B cell (primary cell): ENCODE results near the gene RGR. TPM values are rescaled to one million over a fixed set of nuclear protein-coding genes. Genes with fewer than 3 reads are reported as not detected.

Experiments
- ATAC-seq: fragments of 200-7000 bp; cut with Tn5 transposase; one replicate; pipeline ENCODE4 v1.10.0; 2021; ENCODE audit warnings: low read depth, mild to moderate bottlenecking, moderate number of reproducible peaks, moderate library complexity
- CTCF ChIA-PET: fragments of 350-600 bp; sonication (Branson Sonifier 250); formaldehyde crosslinking; loops from one replicate; lab custom pipeline; 2021; ENCODE audit warnings: antibody characterized with exemption, inconsistent platforms; lab: Charles Lee
- POLR2A ChIA-PET: fragments of 350-600 bp; sonication (Branson Sonifier 250); formaldehyde crosslinking; loops from one replicate; lab custom pipeline; 2021; ENCODE audit warnings: antibody characterized with exemption; lab: Charles Lee
- DNase-seq: peaks from one replicate; pipeline ENCODE4 v3.0.0; 2013
- H2AFZ ChIP-seq: 2 replicates; pipeline ENCODE4 v1.6.1; 2012; ENCODE audit warnings: mild to moderate bottlenecking, low read depth, low read length; ENCODE audit not compliant: insufficient read depth, poor library complexity, severe bottlenecking
- H3K27ac ChIP-seq, 2 donors: 1 replicate in 1 of 2; 2 replicates in 1 of 2; pipeline ENCODE4 v1.5.1; 2012 to 2013; ENCODE audit warnings: low read length in 2 of 2, mild to moderate bottlenecking in 2 of 2, moderate library complexity in 1 of 2
- H3K27me3 ChIP-seq, 4 experiments: fragments of 200-600 bp in 1 of 4; sonication (generic) in 1 of 4; replicated peaks in 1 of 4; 1 replicate in 2 of 4; 2 replicates in 2 of 4; pipeline versions ENCODE4 v1.6.1 to v1.7.0; 2013 to 2016; ENCODE audit warnings: low read length in 3 of 4, mild to moderate bottlenecking in 2 of 4, mixed read lengths in 1 of 4, moderate library complexity in 1 of 4; ENCODE audit not compliant: insufficient read depth in 4 of 4, control insufficient read depth in 3 of 4; ENCODE audit errors: control extremely low read depth in 1 of 4
- H3K36me3 ChIP-seq, 2 experiments: replicated peaks in 1 of 2; 1 replicate in 1 of 2; 2 replicates in 1 of 2; pipeline versions ENCODE4 v1.6.1 to v1.7.1; 2013; ENCODE audit warnings: low read length in 1 of 2; ENCODE audit not compliant: insufficient read depth in 2 of 2, control insufficient read depth in 1 of 2; ENCODE audit errors: control extremely low read depth in 1 of 2, extremely low read depth in 1 of 2
- H3K4me1 ChIP-seq, 2 donors: fragments of 200-600 bp in 1 of 2; sonication (generic) in 1 of 2; 1 replicate in 1 of 2; 2 replicates in 1 of 2; pipeline versions ENCODE4 v1.5.1 to v1.6.1; 2013 to 2017; ENCODE audit warnings: low read length in 2 of 2; ENCODE audit not compliant: control insufficient read depth in 2 of 2, insufficient read depth in 2 of 2
- H3K4me2 ChIP-seq: replicated peaks from 2 replicates; pipeline ENCODE3; 2012; ENCODE audit warnings: mild to moderate bottlenecking, low read depth, low read length; ENCODE audit not compliant: poor library complexity, severe bottlenecking
- H3K4me3 ChIP-seq, 5 experiments: fragments of 200-600 bp in 1 of 5; sonication (generic) in 1 of 5; 1 replicate in 3 of 5; 2 replicates in 2 of 5; pipeline versions ENCODE4 v1.5.1 to v1.7.0; 2011 to 2016; ENCODE audit warnings: low read length in 4 of 5, mild to moderate bottlenecking in 4 of 5, low read depth in 2 of 5, control low read depth in 1 of 5, moderate library complexity in 1 of 5; ENCODE audit not compliant: insufficient read depth in 1 of 5; ENCODE audit errors: control extremely low read depth in 1 of 5, extremely low read depth in 1 of 5
- H3K79me2 ChIP-seq: fragments of 200-600 bp; sonication (generic); one replicate; pipeline ENCODE4 v1.6.0; 2016; ENCODE audit warnings: low read length; ENCODE audit not compliant: control insufficient read depth, insufficient read depth
- H3K9ac ChIP-seq: fragments of 200-600 bp; sonication (generic); 2 replicates; pipeline ENCODE4 v1.6.1; 2017; ENCODE audit warnings: mild to moderate bottlenecking, low read length, moderate library complexity
- H3K9me3 ChIP-seq, 3 donors: one replicate each; pipeline versions ENCODE4 v1.6.1 to v1.7.1; 2013; ENCODE audit warnings: low read length in 2 of 3; ENCODE audit not compliant: control insufficient read depth in 2 of 3, insufficient read depth in 1 of 3; ENCODE audit errors: control extremely low read depth in 1 of 3
- H4K20me1 ChIP-seq: 2 replicates; pipeline ENCODE4 v1.6.0; 2012; ENCODE audit warnings: mild to moderate bottlenecking, low read length; ENCODE audit not compliant: insufficient read depth, control insufficient read depth, poor library complexity, severe bottlenecking
- H3K27ac Mint-ChIP-seq: one replicate; pipeline ENCODE4 v1.8.0; 2021; ENCODE audit warnings: mixed read lengths
- H3K27me3 Mint-ChIP-seq: one replicate; pipeline ENCODE4 v1.8.0; 2021; ENCODE audit warnings: mixed read lengths
- H3K4me1 Mint-ChIP-seq: one replicate; pipeline ENCODE4 v1.8.0; 2021; ENCODE audit warnings: mixed read lengths
- H3K4me3 Mint-ChIP-seq: one replicate; pipeline ENCODE4 v1.8.0; 2021; ENCODE audit warnings: mixed read lengths
- H3K9me3 Mint-ChIP-seq: one replicate; pipeline ENCODE4 v1.8.0; 2022; ENCODE audit warnings: mixed read lengths; ENCODE audit not compliant: insufficient read depth
- CTCF ChIP-seq: fragments of 200-600 bp; IDR thresholded peaks from one replicate; pipeline ENCODE4 v1.8.0; 2022; ENCODE audit warnings: antibody characterized with exemption, mild to moderate bottlenecking
- EZH2 ChIP-seq: IDR thresholded peaks from 2 replicates; pipeline ENCODE4 v1.6.1; 2012; ENCODE audit warnings: borderline replicate concordance, low read depth, mild to moderate bottlenecking, moderate library complexity, low read length; ENCODE audit not compliant: insufficient read depth, poor library complexity, severe bottlenecking
- WGBS: methylation state at CpG from one replicate; pipeline ENCODE4 v1.1.5; 2013; ENCODE audit warnings: missing lambda C conversion rate; ENCODE audit not compliant: insufficient coverage; 5-methylcytosine and 5-hydroxymethylcytosine counted together
- intact Hi-C: fragments of 100-400 bp; cut with micrococcal nuclease; formaldehyde crosslinking; loops from one replicate; pipeline ENCODE4 v1.10.0; 2022
- polyA plus RNA-seq: library from polyadenylated mRNA; depleted of rRNA; stranded (reverse); fragments of >200 nt; gene quantifications from 2 replicates; pipeline ENCODE4 v1.2.3, GENCODE V29; 2012
- total RNA-seq, 2 donors: library from RNA; stranded (reverse); fragments of 120-200 nt in 1 of 2; gene quantifications; 1 replicate in 1 of 2; 2 replicates in 1 of 2; pipeline versions ENCODE4 v1.2.3 to v1.2.4, GENCODE V29; 2013 to 2022

Gene RGR
- total and polyA plus RNA-seq, 2 donors (not counting 1 experiment from before 2014, with no cell fraction given) = not detected

DNA sequence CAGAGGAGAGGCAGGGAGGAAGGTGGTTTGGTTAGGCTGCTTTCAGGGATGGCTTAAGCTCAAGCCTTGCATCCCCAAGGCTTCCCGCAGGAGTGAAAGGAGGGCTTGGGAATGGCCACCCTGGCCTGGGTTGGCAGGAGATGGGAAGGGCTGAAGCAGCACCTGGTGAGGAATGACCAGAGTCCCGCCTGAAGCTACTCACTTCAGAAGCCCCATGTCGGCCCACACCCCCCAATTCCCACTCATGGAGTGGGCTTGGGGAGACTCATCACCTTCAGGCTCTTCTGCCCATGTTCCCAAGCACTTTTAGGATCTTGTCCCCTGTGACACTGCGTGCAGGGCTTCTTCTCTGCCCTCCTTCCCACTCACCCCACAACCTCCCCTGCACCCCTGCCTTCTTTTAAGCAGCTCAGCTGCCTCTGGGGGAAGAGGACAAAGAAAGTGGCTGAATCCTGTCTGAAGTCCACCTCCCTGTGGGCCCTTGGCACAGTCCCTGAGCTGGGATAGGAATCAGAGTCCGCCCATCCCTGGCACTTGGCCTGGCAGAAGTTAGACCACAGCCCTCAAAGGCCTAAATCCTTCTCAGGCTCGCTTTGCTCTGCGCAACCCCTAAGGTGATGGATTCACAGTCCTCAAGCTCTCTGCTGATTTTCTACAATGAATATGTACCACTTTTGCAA is 16.5 kb downstream of the RGR start:
- Histone ChIP-seq H2AFZ (no peak overlapping the region), H3K4me1 (no peaks in the 10 kb centered on the region), H3K4me2 (no peak overlapping the region), H3K79me2 (no peaks in the 10 kb centered on the region), H3K9me3 (no peaks in the 10 kb centered on the region), H3K27ac (no peak overlapping the region), H3K9ac (no peak overlapping the region), H3K36me3 (no peaks in the 10 kb centered on the region), H3K27me3 (peaks cover 0 to 24% (median 2%) of the 10 kb centered on the region in 4 experiments), H3K4me3 (no peak overlapping the region), H4K20me1 (no peaks in the 10 kb centered on the region)
- WGBS = 79% methylated on average over 6 of the region's 7 CpGs
- ChIA-PET CTCF (interaction anchor here (0.8 to 10.7 kb wide), 3 partner anchors 29 to 277 kb away, joined by 3 to 267 read pairs (median 3); no protein-coding TSS in a partner anchor), POLR2A (no interaction called here)
- intact Hi-C loops = no loop called here
- ATAC-seq (no peak), DNase-seq (no peak)
- TF ChIP-seq EZH2 (no peak), CTCF (no peak)
- no peak overlapping the region for H3K27ac Mint-ChIP-seq
- H3K4me1 Mint-ChIP-seq = no peaks in the 10 kb centered on the region
- H3K27me3 Mint-ChIP-seq = peaks cover 54% of the 10 kb centered on the region
- H3K9me3 Mint-ChIP-seq = no peaks in the 10 kb centered on the region
- no peak overlapping the region for H3K4me3 Mint-ChIP-seq

DNA sequence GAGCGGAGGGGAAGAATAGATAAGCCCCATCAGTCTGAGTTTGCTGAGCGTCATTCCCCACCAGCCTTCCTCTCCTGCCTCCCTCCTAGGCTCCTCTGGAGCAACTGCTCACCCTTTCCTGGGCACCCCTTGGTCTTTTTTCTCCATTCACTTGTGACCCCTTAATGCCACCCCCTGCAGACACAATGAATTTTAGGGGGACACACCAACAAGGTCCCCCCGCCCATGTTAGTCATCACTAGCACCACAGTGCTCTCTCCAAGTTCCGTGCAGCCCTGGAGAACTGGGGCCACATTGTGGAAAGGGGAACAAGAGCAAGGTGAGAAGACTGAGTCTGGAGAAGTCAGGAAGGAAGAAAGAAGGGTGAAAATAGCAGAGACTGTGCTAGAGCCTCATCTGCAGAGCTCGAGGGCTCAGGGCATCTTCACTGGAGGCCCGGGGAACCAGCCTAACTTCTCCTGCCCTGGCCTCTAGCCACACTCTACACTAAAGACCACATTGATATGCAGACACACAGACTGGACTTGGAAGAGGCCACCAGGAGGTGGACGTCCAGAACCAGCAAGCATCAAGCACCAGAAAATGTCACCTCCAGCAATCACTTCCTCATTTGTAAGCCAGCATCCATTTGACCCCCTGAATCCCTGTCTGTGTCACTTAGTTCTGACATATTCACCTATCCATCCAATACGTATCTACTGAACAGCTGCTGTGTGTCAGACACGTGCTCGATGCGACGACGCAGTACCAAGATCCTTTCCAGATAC is 17.5 kb downstream of the RGR start:
- 81% methylated on average over 5 of the region's 13 CpGs for WGBS
- Histone ChIP-seq H3K79me2 (no peaks in the 10 kb centered on the region), H4K20me1 (no peaks in the 10 kb centered on the region), H3K27me3 (peaks cover 0 to 24% (median 2%) of the 10 kb centered on the region in 4 experiments), H3K9me3 (no peaks in the 10 kb centered on the region), H3K36me3 (no peaks in the 10 kb centered on the region), H3K4me2 (no peak overlapping the region), H3K27ac (no peak overlapping the region), H2AFZ (no peak overlapping the region), H3K4me3 (no peak overlapping the region), H3K4me1 (no peaks in the 10 kb centered on the region), H3K9ac (no peak overlapping the region)
- Mint-ChIP-seq H3K27me3 (peaks cover 50% of the 10 kb centered on the region), H3K9me3 (no peaks in the 10 kb centered on the region), H3K27ac (no peak overlapping the region), H3K4me1 (no peaks in the 10 kb centered on the region), H3K4me3 (no peak overlapping the region)
- ChIA-PET POLR2A (no interaction called here), CTCF (interaction anchor here (0.8 to 10.7 kb wide), 7 partner anchors 20 to 276 kb away, joined by 3 to 267 read pairs (median 3); no protein-coding TSS in a partner anchor)
- TF ChIP-seq CTCF (no peak), EZH2 (no peak)
- ATAC-seq (no peak), DNase-seq (no peak)
- intact Hi-C loops = no loop called here
